ENCODE results near the gene TRABD2B. TPM values are rescaled to one million over a fixed set of nuclear protein-coding genes. Genes with fewer than 3 reads are reported as not detected.

Gene TRABD2B
- total RNA-seq, 1 experiment from 2014 or later: not detected

DNA sequence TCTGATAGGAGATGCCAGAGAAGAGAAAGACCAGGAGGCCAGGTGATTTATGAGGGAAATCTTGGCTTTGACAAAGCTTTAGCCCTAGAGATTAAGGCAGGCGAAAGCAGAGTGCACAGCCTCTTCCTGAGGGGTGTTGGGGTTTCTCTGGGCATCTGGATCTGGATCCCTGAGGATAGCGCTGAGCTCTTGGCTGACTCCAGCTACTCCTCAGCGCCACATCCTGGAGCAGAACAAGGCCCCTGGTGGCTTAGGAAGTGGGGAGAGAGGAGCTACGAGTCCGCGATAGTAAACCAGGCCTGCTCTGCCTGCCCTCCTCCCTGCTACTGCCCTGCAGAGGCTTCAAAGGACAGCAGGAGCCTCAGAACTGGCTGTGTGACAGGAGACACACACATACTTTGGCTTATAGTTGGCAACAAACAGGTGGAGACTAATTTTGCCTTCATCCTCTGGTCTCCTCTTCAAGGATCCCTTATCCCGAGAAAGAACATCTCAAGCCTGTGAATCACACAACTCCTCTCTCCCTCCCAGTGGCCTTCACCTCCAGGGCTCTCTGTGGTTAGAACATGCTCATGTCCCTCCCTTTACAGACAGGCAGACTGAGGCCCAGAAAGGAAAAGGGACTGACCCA is 66.9 kb downstream of the TRABD2B start:
- Histone ChIP-seq H3K4me1 (ENCODE audit: insufficient read depth, low read length, poor library complexity, severe bottlenecking) (peaks cover 5% of the 10 kb centered on the region), H3K27ac (ENCODE audit: low read depth, low read length, poor library complexity, severe bottlenecking) (no peak overlapping the region), H3K27me3 (replicated peaks; ENCODE audit: insufficient read depth, low read depth, low read length, poor library complexity) (no peaks in the 10 kb centered on the region), H3K4me3 (ENCODE audit: low read depth, low read length, poor library complexity, severe bottlenecking) (no peak overlapping the region), H3K36me3 (ENCODE audit: insufficient read depth, low read length, poor library complexity, severe bottlenecking) (no peaks in the 10 kb centered on the region), H3K9me3 (ENCODE audit: low read depth, low read length, poor library complexity, severe bottlenecking) (no peaks in the 10 kb centered on the region)
- ChIA-PET POLR2A (ENCODE audit: low non-redundant PET) (no interaction called here), CTCF (no interaction called here)
- intact Hi-C loops (cut with micrococcal nuclease; ENCODE audit: unreplicated experiment): no loop called here
- no peak for DNase-seq (ENCODE audit: low spot score)
- no TSS peak for BruUV-seq (replicated peaks)
- TF ChIP-seq EZH2 (IDR thresholded peaks at IDR 0.05; ENCODE audit: borderline replicate concordance, low read depth, low read length, poor library complexity, severe bottlenecking): no peak
- TF ChIP-seq, protein P1, sequence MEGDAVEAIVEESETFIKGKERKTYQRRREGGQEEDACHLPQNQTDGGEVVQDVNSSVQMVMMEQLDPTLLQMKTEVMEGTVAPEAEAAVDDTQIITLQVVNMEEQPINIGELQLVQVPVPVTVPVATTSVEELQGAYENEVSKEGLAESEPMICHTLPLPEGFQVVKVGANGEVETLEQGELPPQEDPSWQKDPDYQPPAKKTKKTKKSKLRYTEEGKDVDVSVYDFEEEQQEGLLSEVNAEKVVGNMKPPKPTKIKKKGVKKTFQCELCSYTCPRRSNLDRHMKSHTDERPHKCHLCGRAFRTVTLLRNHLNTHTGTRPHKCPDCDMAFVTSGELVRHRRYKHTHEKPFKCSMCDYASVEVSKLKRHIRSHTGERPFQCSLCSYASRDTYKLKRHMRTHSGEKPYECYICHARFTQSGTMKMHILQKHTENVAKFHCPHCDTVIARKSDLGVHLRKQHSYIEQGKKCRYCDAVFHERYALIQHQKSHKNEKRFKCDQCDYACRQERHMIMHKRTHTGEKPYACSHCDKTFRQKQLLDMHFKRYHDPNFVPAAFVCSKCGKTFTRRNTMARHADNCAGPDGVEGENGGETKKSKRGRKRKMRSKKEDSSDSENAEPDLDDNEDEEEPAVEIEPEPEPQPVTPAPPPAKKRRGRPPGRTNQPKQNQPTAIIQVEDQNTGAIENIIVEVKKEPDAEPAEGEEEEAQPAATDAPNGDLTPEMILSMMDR (conservative IDR thresholded peaks at IDR 0.05; ENCODE audit: low read depth, low read length): no peak

DNA sequence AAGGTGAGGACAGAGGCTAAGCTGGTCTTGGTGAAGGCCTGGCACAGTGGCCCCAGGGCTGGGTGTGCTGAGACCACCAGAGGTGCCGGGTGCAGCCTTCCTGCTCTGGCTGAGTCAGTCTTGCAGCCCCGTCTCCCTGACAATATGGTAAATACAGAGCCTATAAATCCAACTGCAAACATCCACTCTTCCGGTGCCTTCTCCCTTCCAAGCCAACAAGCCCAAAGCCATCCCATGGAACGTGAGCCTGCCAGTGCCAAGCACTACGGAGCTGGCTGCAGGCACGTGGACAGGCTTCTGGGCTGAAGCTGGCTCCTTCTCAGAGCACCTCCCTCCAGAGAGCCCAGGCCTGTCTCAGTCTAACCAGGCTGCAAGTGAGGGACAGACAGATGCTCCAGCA is 70.0 kb downstream of the TRABD2B start:
- intact Hi-C loops (cut with micrococcal nuclease; ENCODE audit: unreplicated experiment): no loop called here
- Histone ChIP-seq H3K4me3 (ENCODE audit: low read depth, low read length, poor library complexity, severe bottlenecking) (no peak overlapping the region), H3K9me3 (ENCODE audit: low read depth, low read length, poor library complexity, severe bottlenecking) (no peaks in the 10 kb centered on the region), H3K27me3 (replicated peaks; ENCODE audit: insufficient read depth, low read depth, low read length, poor library complexity) (no peaks in the 10 kb centered on the region), H3K36me3 (ENCODE audit: insufficient read depth, low read length, poor library complexity, severe bottlenecking) (no peaks in the 10 kb centered on the region), H3K27ac (ENCODE audit: low read depth, low read length, poor library complexity, severe bottlenecking) (no peak overlapping the region), H3K4me1 (ENCODE audit: insufficient read depth, low read length, poor library complexity, severe bottlenecking) (no peaks in the 10 kb centered on the region)
- ChIA-PET POLR2A (ENCODE audit: low non-redundant PET) (no interaction called here), CTCF (no interaction called here)
- no peak for TF ChIP-seq EZH2 (IDR thresholded peaks at IDR 0.05; ENCODE audit: borderline replicate concordance, low read depth, low read length, poor library complexity, severe bottlenecking)
- TF ChIP-seq, protein P1 (conservative IDR thresholded peaks at IDR 0.05; ENCODE audit: low read depth, low read length): no peak
- BruUV-seq (replicated peaks): no TSS peak
- DNase-seq (ENCODE audit: low spot score): no peak

DNA sequence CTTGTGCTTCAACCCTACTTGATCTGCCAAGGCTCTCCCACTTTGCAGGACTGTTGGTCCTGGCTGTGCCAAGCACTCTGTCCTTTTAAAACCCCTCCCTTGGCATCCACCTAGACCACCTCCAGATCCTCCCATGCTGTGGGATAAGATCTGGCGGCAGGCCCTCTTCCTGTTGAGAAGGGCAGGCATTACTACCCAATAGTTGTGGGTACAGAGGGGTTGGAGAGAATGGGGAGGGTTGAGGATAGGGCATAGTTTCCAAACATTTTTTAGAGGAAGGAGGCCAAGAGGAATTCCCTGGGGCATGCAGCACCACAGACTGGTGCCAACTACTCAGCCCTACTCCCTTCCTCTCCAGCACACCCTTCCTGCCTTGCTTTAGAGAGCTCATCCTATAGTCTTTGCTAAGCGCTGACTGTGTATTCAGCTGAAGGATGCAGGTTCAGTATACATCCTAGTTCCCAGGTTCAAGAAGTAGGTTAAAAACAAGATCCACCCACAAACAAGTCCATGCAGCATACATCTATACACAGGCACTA is 70.7 kb downstream of the TRABD2B start:
- no peaks in the 10 kb centered on the region for H3K4me1 ChIP-seq (ENCODE audit: insufficient read depth, low read length, poor library complexity, severe bottlenecking)
- no peak for DNase-seq (ENCODE audit: low spot score)
- H3K27me3 ChIP-seq (replicated peaks; ENCODE audit: insufficient read depth, low read depth, low read length, poor library complexity): no peaks in the 10 kb centered on the region
- H3K27ac ChIP-seq (ENCODE audit: low read depth, low read length, poor library complexity, severe bottlenecking): no peak overlapping the region
- TF ChIP-seq EZH2 (IDR thresholded peaks at IDR 0.05; ENCODE audit: borderline replicate concordance, low read depth, low read length, poor library complexity, severe bottlenecking): no peak
- TF ChIP-seq, protein P1 (conservative IDR thresholded peaks at IDR 0.05; ENCODE audit: low read depth, low read length): no peak
- H3K4me3 ChIP-seq (ENCODE audit: low read depth, low read length, poor library complexity, severe bottlenecking): no peak overlapping the region
- H3K9me3 ChIP-seq (ENCODE audit: low read depth, low read length, poor library complexity, severe bottlenecking): no peaks in the 10 kb centered on the region
- no TSS peak for BruUV-seq (replicated peaks)
- intact Hi-C loops (cut with micrococcal nuclease; ENCODE audit: unreplicated experiment): no loop called here
- CTCF ChIA-PET: no interaction called here
- POLR2A ChIA-PET (ENCODE audit: low non-redundant PET): no interaction called here
- H3K36me3 ChIP-seq (ENCODE audit: insufficient read depth, low read length, poor library complexity, severe bottlenecking): no peaks in the 10 kb centered on the region

Measured in A673 (cell line).